Measurements from ENCODE around the gene MACROH2A1.

The MACROH2A1 gene

DNA sequence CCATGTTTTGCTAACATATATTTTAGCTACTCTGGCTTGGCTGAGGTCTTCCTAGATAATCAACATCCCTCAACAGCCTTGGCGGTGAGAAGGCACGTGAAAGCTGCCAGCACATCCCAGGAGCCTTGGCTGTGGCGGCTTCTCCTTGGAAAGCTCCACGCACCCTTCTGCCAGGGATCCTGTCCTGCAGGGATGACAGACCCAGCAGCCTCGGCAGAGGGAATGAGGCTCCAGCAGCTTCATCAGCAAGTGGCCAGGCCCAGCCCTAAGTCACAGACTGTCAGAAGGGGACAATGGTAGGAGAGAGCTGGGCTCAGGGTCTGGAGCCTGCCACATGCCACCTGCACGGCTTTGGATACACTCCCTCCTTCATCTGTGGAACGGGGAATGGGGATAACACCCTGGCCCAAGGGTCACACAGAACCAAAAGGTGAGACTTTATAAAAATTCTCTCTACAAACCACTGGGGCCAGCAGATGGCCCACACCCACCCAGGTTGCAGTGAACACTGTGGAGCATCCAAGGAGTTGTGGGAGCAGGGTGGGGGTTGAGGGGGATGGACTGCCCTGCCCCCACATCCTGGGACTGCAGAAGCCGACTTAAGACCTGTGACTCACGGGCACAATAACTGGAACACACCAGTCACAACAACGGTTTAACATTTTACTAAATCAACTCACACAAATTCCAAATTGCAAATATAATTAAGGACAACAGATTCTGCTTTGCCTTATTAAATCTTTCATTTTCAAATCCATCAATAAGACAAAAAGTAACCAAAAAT lies 65.1 kb downstream of the MACROH2A1 start:
- DNase-seq (ENCODE audit: low read depth, low spot score): no peak

DNA sequence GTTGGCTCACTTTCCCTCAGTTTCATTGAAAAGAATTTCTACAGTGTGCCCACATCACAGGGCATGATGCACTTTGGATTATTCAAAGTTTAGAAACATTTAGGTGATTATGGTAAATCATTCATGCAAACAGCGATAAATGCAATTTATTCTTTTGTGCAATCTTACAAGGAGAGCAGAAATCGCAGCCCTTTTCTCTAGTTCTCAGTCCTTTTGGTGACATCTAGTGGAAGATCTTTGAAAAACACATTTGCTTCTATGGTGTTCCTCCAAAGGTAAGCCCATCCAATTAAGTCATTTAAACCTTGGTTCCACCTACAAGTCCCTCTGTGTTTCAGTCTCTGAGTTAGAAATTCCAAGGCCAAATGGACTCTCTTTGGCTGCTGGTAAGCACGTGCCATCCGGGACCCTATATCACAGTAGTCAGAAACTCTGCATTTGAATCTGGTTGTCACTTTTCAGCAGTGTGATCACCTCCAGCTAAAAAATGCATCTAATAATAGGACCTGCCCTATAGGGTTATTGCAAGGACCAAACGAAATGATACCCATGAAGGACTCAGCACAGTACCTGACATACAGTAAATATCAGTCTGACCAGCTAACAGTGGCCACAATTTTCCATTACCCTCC lies 66.4 kb downstream of the MACROH2A1 start:
- DNase-seq (ENCODE audit: low read depth, low spot score): peak; percentile 55

DNA sequence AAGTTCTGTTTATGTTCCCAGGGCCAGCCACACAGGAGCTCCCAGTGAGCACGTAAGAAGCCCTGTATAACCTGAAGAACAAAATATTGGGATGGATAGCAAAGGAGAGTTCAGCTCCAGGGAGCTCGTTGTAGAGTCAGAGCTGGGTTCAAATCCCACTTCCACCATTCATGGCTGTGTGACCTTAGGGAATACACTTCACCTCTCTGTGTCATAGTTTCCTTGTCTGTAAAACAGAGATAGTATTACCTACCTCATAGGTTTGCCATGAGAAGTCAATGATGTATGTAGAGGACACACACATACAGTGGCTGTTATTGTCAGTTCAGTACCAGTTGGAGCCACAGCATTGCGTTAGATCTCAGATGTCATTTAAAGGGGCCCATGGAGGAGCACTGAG lies 67.4 kb downstream of the MACROH2A1 start:
- no peak for DNase-seq (ENCODE audit: low read depth, low spot score)

DNA sequence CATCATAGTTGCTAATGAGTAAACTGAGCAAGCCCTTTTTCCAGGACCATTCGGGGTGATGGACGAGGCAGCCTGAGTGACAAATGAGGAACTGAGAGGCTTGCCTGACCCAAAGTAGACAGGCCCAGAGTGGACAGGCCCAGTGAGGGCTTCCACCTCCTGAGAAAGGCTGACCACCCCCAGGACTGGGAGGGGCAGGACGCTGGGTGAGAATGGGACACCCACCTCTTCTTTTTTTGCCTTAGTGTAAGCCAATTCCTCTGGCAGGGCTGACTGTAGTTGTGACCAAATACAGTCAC lies 68.3 kb downstream of the MACROH2A1 start:
- no peak for DNase-seq (ENCODE audit: low read depth, low spot score)

DNA sequence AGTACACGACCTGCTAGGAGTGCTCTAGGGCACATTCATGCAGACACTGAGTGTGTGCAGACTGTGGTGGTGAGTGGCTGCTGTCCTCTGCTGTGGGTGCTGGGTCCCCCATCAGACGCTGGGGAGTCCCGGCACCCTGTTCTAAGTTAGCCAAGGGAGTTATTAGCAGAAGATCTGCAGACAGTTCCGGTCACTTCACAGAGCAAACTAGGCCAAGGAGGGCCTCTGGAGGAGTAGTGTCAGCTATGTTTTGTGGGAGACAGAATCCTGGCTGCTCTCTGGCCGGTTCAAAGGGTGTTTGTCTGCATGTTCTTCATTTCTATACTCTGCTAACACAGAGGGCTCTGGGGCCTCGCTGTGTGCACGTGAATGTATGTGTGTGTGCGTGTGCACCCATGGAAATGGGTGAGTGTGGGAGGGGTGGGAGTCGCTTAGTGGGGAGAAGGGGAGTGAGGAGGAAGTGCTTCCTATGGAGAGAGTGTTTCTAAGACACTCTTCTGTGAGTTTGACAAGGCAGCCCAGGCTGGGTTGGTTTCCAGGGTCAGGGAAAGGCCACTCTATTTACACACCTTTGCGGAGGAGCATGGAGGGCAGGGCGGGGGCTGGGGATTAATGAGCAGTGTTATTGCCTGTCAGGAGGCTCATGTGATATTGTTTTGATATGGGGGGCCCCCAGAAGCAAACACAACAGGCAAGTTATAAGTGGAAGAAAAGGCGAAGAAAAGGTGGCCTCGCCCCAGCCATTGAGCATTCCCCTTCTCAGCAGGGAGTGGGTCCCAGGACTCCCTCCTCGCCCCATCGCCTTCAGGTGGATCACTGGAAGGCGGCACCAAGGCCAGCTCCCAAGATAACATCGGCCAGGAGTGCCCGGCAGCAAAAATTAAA lies 68.9 kb downstream of the MACROH2A1 start:
- DNase-seq (ENCODE audit: low read depth, low spot score): peak; percentile 25

DNA sequence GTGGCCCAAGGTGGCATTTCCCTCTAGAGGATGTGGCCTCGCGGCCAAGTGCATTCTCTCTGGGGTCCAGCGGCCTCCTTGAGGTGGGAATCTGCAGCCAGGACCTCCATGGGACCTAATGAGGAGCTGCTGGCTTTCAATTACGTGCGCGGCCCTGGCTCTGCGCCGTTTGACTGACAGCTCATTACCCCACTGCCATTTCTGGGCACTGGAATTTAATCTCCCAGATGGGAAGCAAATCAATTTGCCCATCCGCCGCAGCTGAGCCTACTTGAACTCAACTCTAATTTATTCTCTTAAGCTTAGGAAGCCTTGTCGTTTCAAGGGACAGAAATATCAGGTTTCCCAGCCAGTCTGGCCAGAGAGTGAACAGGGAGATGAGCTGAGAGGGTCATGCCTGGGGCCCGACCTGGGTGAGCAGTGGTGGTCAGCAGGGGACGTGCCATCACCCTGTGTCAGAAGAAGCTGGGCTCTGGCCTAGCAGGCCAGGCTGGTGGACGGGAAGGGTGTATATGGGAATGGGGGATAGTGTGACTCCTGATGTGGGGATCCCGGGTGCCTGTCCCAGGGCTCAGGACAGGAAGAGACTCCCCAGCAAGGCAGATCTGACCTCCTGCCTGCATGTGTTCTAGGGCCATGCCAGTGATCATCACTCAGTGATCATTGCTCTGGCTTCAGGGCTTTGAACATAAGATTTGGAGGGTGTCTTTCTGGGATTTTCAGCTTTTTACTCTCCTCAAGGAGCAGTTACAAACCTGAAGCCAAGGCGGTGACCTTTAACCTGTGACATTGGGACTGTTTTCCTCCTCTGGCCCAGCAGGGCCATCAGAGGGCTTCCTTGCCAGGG lies 69.7 kb downstream of the MACROH2A1 start:
- no peak for DNase-seq (ENCODE audit: low read depth, low spot score)

DNA sequence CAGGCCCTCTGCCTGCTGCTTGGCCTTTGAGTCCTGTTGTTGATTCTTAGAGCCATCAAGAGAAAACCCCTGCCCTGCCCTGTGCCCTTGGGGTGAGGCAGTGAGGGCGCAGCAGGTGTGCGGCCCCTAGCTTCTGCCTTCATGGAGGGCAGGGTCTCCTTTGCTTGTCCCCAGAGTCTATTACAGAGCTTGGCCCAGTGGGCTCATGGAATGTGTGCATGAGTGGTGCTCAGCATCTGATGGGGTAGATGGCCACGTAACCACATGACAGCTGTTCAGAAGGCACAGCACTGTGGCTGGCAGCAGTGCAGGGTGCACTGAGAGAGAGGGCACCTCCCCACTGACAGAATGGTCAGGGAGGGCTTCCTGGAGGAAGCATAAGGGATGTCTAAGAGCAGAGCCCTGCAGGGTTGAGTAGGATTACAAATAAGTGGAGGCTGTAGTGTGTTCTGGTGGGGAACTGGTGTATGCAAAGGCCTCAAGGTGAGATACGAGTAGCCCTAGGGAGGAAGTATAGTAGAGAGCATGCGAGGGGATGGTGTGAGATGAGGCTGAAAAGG lies 70.8 kb downstream of the MACROH2A1 start:
- DNase-seq (ENCODE audit: low read depth, low spot score): no peak

DNA sequence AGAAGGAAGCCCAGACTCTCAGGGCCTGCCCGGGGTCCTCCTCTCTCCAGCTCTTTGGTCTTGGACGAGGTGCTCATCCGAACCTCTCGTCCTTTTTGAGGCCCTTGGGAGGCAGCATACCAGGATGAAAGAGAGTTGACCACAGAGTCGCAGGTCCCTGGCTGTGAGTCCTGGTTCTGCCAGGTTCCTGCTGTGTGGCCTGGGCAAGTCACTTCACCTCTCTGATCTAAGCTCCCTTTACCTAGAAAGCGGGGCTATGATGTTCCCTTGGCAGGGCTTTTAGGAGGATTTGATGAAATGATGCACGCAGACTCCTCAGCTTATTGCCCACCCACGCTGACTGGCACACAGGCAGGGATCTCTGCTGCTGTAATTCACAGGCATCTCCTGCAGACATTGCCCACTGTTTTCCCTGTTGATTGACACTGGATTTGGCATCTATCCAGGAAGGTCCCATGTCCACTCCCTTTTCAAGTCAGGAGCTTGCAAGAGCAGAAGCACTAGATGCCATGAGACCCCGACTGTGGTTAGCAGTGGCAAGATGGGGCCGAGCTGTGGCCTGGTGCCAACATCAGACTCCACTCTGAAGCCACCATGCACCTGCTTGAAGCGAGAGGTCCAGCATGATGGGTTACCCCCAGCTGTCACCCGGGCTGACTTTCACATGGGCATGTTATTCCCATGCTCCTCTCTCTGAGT lies 71.5 kb downstream of the MACROH2A1 start:
- no peak for DNase-seq (ENCODE audit: low read depth, low spot score)

DNA sequence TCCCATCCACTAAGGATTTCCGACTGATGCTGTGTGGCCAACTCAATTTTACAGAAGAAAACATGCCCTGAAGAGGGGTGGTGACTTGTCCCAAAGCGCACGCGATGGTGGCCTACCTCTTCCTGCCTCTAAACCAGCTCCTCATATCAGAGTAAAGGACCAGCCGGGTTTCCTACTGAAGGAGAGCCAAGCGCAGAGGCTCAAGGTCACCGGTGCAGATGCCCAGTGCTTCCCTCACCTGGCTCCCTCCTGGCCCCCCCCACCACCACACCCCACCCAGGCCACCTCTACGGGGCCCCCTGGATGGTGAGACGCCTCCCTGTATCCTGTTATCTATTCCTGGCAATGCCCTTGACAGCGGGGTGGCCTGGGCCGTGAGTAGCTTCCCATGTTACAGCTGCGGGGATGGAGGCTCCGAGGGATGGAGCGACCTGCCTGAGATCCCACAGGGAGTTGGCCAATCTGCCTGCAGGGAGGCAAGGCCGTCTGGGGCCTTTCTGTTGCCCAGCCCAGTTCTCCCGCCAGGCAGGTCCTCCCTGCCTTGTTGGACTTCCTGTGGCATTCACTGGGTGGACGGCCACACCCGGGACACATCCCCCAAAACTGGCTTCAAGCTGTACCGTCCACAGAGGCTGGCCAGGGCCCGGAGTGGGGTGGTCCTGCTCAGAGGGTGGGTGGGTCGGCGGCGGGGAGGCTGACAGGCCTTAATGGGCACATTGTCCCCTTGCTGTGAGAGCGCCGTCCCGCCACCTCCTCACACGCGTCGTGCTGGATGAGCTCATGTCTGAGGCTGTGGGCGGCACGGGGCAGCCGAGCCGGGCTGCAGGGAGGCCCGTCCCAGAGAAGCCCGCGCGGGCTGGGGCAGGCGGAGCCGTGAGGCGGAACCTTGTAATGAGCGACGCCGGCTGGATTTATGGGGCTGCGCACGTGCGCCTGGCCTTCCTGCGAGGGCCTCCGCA lies 72.5 kb downstream of the MACROH2A1 start:
- DNase-seq (ENCODE audit: low read depth, low spot score): peak; percentile 44

DNA sequence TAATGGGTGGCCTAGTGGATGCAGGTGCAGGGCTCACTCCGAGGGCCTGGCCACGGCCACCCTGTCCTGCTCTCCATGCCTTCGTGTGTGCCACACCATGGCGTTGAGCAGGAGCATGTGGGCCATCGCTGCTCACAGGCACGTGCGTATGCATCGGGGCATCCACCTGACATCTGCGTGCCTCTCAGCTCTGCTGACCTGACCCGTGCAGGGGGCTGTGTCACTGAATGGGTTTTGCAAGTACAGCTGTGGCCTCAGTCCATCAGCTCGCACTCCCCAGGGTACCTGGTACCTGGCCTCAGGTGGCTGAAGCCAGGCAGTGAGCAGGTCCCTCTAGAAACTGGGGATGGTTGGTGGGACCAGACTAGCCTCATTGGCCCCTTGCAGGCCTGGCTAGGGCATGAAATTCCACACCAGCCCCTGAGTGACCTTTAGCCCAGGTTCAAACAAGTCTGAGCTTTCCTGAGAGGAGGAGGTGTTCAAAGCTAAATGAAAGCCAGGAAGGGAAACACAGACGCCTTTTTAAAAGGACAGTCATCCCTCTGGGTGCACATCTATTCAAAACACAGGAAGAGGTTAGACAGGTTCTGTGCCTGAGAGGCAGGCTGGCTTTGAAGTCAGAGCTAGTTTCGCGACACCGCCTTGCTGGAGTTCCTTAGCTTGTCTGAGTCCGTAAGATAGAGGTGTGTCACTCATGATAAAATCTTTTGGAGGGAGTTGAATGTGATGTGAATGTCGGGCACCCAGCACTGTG lies 74.0 kb downstream of the MACROH2A1 start:
- DNase-seq (ENCODE audit: low read depth, low spot score): peak; percentile 86

DNA sequence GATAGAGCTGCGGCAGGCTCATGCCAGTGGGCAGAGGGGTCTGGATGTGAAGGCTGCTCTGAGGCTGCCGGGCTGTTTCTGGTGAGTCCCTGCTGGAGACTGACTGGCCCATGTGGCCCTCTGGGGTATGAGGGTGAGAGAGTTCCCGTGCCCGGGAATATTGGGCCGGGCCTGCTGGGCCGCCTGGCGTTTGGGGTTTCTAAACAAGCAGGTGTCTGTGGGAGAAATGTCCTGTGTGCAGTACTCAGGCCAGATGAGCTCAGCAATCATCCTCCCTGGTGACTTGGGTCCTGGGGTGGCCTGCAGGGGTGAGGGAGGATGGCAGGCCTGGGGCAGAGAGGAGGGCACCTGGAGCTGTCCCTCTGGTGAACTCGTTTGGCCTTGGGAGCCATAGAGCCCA lies 74.9 kb downstream of the MACROH2A1 start:
- DNase-seq (ENCODE audit: low read depth, low spot score): no peak

DNA sequence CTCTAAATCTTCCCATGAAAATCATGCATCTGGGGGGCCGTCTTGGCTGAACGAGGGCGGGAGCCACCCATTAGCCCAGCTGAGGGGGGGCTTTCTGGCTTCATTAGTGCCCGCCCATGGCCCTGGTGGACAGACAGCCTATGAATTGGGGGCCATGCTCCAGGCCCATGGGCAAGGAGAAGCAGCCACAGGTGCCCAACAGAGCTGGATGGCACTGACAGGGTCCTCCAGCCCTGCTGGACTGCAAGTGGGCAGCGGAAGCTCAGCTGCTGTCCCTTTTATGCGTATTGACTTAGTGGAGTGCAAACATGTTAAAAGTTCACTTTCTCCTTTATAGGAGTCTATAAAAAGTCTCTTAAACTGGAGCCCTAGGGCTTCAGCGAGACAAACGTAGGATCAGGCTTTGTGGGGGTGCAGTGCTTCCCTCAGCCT lies 75.3 kb downstream of the MACROH2A1 start:
- no peak for DNase-seq (ENCODE audit: low read depth, low spot score)

DNA sequence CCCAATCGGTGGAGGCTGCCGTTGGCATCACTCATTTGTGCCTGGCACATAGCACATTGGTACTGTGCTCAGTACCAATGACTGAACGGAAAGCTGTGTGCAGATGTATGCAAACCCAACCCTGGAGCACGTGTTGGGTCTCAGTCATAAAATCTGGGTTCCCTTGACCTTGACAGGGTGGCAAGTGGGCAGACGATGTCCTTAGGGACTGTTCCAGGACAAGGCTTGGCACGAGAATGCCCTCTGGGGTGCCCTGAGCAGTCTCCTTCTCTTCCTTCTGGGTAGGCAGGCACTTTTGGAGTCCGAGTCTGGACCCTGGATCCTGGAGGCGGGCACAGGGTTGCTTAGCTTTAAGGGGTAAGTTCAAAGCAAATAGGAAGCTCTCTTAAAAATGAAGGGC lies 75.8 kb downstream of the MACROH2A1 start:
- no peak for DNase-seq (ENCODE audit: low read depth, low spot score)

DNA sequence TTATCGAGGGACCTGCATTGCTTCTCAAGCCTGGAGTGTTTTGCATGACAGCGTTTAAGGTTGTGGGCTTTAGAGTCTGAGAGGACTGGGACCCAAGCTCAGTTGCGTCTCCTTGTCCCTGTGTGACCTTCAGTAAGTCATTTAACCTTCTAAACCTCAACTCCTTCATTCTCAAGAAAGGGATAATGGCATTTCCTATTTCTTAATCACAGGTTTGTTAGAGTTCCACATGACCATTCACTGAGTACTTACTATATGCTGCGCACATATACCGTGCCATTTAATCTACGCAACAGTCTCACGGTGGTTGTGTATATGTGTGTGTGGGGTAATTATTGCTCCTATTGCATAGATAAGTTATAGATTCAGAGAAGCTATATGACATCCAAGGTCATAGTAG lies 76.3 kb downstream of the MACROH2A1 start:
- DNase-seq (ENCODE audit: low read depth, low spot score): no peak

DNA sequence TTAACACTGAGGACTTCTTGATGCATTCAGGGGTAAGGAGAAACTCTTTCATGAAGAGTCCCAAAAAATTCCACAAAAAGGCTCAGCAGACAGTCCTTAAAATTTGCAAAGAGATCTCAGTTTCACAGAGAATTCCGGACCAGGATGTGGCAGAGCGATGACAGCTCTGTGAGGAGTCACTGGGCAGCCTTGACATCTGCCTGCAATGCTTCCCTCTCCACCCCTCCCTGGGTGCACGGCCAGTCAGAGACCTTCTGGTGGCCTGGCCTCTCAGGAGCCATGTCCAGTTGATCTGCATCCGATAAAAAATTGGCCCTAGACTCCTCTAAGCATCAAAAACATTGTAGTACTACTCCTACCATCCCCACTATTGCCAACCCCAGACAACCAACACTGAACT lies 76.8 kb downstream of the MACROH2A1 start:
- no peak for DNase-seq (ENCODE audit: low read depth, low spot score)

DNA sequence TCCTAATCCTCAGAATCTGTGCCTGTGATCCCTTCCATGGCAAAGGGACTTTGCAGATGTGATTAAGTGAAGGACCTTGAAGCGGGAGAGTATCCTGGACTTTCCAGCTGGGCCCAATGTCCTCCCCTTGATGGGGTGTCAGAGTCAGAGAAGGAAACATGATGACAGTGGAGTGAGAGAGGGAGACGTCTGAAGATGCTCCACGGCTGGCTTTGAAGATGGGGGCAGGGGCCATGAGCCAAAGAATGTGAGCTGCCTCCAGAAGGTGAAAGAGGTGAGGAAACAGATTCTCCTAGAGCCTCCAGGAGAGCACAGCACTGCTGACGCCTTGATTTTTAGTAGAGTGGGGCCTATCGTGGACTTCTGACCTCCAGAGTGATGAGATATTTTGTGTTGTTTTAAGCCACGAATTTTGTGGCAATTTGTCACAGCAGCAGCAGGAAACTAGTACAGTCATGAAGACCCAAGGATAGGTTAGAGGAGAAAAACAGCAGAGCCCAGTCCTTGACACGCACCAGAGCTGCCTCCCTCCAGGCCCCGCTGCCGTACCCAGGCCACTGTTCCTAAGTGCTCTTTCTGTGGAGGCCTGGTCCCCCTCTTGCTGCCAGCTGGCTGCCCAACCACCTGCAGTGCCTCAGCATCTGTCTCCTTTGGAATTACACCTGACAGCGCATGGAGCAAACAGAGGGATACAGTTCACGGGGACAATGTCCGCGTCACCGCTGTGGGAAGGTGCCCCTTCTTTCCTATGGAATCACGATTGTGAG lies 78.1 kb downstream of the MACROH2A1 start:
- DNase-seq (ENCODE audit: low read depth, low spot score): no peak

DNA sequence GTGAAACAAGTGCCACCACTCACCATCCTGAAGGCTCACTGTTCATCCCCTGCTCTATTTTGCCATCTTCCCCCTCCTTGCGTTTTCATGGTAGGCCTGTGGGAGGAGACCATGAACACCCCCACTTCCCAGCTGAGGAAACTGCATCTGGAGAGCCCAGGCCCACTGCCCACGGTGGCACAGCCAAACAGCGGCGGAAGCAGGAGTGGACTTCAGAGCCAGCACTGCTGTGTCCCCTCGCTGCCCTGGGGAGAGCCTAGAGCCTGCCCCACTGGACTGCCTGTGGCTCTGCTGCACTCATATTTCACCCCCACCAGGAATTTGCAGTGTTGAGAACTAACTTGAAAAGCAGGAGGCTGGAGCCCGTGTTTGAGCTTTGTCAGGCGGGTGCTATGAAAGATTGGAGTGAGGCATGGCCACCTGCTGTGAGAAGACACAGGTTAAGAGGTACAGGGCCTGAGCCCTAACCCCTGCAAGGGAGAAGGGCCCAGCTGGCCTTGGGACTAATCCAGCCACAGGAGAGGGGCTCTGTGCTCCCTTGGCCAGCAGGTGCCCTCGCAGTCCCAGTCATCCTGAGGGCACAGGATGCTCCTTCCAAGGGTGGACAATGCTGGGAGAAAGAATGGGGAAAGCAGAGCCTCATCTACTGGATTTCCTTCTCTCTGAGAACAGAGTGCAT lies 79.0 kb downstream of the MACROH2A1 start:
- DNase-seq (ENCODE audit: low read depth, low spot score): no peak

All from ELF-1 (cell line).